T-helper 1 cell treated with Interleukin-12 subunit alpha and Interleukin-12 subunit beta and Interleukin-4 antibody, amounts not matched to agents 30 μg/mL and 1 μg/mL, for 36 hours (primary cell): ENCODE results near the gene SF1.

Experiments used
- H3K27ac Mint-ChIP-seq: one replicate; pipeline ENCODE4 v1.8.0; 2021; ENCODE audit warnings: mild to moderate bottlenecking, mixed read lengths
- H3K27me3 Mint-ChIP-seq: one replicate; pipeline ENCODE4 v1.8.0; 2021; ENCODE audit warnings: low read depth, mixed read lengths
- H3K36me3 Mint-ChIP-seq: one replicate; pipeline ENCODE4 v1.8.0; 2021; ENCODE audit warnings: low read depth, mixed read lengths
- H3K4me1 Mint-ChIP-seq: one replicate; pipeline ENCODE4 v1.8.0; 2021; ENCODE audit warnings: low read depth, mixed read lengths
- H3K4me3 Mint-ChIP-seq: one replicate; pipeline ENCODE4 v1.8.0; 2021; ENCODE audit warnings: mild to moderate bottlenecking, moderate library complexity, mixed read lengths
- H3K9me3 Mint-ChIP-seq: one replicate; pipeline ENCODE4 v1.8.0; 2021; ENCODE audit warnings: mixed read lengths

SF1 gene

GRCh38 chr11:64724863-64725532 is 53.3 kb downstream of the SF1 start:
- H3K4me1 Mint-ChIP-seq: peaks cover 12% of the 10 kb centered on the region
- no peak overlapping the region for H3K4me3 Mint-ChIP-seq
- H3K9me3 Mint-ChIP-seq: no peaks in the 10 kb centered on the region
- no peak overlapping the region for H3K27ac Mint-ChIP-seq
- H3K36me3 Mint-ChIP-seq: peaks cover 15% of the 10 kb centered on the region
- peaks cover 26% of the 10 kb centered on the region for H3K27me3 Mint-ChIP-seq

DNA sequence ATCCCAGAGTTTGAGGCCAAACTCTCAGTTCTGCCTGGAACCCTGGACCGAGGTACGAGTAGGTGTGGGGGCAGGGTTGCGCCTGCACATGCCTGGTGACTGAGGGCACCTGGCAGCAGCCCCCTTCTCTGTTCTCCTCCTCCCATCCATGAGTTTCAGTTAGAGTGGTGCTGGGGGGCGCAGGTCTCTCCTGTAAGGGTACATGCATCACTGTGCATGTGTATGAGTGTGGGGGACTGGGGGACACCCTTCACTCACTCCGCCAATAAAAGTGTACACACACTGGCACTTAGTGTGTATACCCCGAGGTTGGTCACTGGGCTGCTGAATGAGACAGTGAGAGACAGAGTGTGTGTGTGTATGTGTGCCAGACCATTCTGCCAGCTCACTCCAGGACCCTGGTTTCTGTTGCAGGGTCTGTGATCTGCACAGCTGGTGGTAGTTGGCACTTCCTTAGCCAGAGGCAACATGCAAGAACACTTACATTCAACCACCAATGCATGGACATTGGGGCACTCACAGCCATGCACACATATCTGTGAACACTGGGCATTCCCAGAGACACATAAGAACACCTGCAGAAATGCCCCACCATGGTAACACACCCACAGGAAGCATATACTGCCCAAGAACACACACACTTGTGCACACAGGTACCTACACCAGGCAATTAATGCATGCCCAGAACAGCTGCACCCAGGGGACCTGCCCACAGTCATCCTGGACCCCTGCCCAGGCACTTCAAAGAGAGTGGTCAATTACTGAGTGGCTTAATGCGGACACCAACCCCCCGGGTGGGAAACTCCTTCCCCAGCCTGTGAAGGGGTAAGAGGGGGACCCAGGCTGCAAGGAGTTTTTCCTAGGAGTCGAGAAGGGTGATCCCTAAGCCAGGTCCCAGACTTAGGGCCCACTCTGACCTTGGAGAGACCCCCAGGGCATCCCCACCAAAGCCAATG is 54.2 kb downstream of the SF1 start:
- Mint-ChIP-seq H3K27ac (no peak overlapping the region), H3K4me1 (peaks cover 12% of the 10 kb centered on the region), H3K4me3 (peak overlapping the region; percentile 52), H3K36me3 (peaks cover 11% of the 10 kb centered on the region), H3K27me3 (peaks cover 34% of the 10 kb centered on the region), H3K9me3 (no peaks in the 10 kb centered on the region)

- H3K4me3 Mint-ChIP-seq: peak within 1 kb of the TSS; percentile 53
- peaks cover 39% of the 10 kb centered on the region for H3K27me3 Mint-ChIP-seq
- H3K36me3 Mint-ChIP-seq: peaks cover 6% of the 10 kb centered on the region
- H3K4me1 Mint-ChIP-seq: peaks cover 12% of the 10 kb centered on the region
- no peaks in the 10 kb centered on the region for H3K9me3 Mint-ChIP-seq
- peak within 1 kb of the TSS; percentile 57 for H3K27ac Mint-ChIP-seq
These were observed 55.0 kb downstream of the SF1 start, which contains the start of gene NRXN2 for GRCh38 chr11:64723117-64723906. Gene NRXN2, minus strand, starts transcription at chr11:64723197. Its CDS starts 9,498 bp downstream, at chr11:64713699.

GRCh38 chr11:64722141-64723065 is 55.9 kb downstream of the SF1 start:
- Mint-ChIP-seq H3K27ac (no peak overlapping the region), H3K27me3 (peaks cover 47% of the 10 kb centered on the region), H3K4me1 (peaks cover 12% of the 10 kb centered on the region), H3K9me3 (no peaks in the 10 kb centered on the region), H3K4me3 (peak overlapping the region; percentile 53), H3K36me3 (no peaks in the 10 kb centered on the region)

GRCh38 chr11:64721359-64721699 is 57.0 kb downstream of the SF1 start:
- H3K36me3 Mint-ChIP-seq: no peaks in the 10 kb centered on the region
- peaks cover 55% of the 10 kb centered on the region for H3K27me3 Mint-ChIP-seq
- H3K9me3 Mint-ChIP-seq: no peaks in the 10 kb centered on the region
- peaks cover 12% of the 10 kb centered on the region for H3K4me1 Mint-ChIP-seq
- no peak overlapping the region for H3K27ac Mint-ChIP-seq
- no peak overlapping the region for H3K4me3 Mint-ChIP-seq

DNA sequence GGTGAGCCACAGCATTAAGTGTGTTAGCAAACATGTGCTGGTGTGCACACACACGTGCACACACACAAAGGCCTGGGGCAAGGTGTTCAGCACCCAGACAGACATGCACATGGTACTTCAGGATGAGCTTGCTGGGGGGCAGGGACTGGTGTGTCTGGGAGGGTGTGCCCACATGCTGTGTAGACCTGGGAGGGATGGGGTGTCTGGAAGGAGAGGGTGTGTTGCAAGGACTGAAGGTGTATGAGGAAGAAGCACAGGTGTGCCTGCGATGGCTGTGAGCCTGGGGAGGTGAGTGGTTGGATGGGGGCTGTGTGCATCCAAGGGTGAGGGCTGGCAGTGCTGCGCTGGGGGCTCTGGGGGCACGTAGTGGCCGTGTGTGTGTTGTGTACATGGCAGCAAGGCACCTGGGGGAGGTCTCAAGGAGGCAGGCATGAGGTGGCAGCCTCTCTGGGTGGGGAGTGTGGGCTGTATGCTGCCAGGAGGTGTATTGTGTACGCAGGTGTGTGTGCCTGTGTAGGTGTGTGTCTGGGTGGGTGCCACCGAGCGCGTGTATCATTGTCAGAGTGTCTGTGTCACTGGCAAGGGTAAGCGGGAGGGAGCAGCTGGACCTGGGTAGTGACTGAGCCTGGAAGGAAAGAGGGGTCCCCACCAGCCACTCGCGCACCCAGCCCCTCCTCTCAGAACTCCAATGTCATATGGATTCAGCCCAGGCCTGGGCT is 57.5 kb downstream of the SF1 start:
- H3K36me3 Mint-ChIP-seq: no peaks in the 10 kb centered on the region
- H3K4me1 Mint-ChIP-seq: peaks cover 12% of the 10 kb centered on the region
- H3K9me3 Mint-ChIP-seq: no peaks in the 10 kb centered on the region
- H3K27ac Mint-ChIP-seq: no peak overlapping the region
- H3K4me3 Mint-ChIP-seq: no peak overlapping the region
- H3K27me3 Mint-ChIP-seq: peaks cover 60% of the 10 kb centered on the region

DNA sequence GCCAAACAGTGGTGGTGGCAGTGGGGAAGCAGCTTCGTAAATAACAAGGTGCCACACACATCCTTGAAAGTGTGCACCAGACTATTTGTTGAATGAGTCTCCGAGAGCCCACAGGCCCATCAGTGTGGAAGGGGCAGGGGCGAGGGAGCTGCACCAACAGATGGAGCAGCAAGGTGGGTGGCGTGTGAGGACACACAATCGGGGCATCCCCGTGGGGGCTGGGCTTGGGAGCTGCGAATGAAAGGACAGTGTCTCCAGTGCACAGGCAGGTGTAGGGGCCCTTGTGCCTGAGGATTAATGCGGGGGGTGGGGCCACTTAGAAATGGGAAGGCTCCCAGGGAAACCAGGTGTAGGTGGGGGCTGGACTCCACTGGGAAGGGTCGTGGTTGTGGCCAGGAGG is 58.2 kb downstream of the SF1 start:
- H3K9me3 Mint-ChIP-seq: no peaks in the 10 kb centered on the region
- no peak overlapping the region for H3K27ac Mint-ChIP-seq
- H3K27me3 Mint-ChIP-seq: peaks cover 66% of the 10 kb centered on the region
- H3K4me1 Mint-ChIP-seq: peaks cover 13% of the 10 kb centered on the region
- no peak overlapping the region for H3K4me3 Mint-ChIP-seq
- no peaks in the 10 kb centered on the region for H3K36me3 Mint-ChIP-seq

- H3K4me3 Mint-ChIP-seq: no peak overlapping the region
- no peaks in the 10 kb centered on the region for H3K36me3 Mint-ChIP-seq
- peaks cover 10% of the 10 kb centered on the region for H3K4me1 Mint-ChIP-seq
- H3K9me3 Mint-ChIP-seq: no peaks in the 10 kb centered on the region
- no peak overlapping the region for H3K27ac Mint-ChIP-seq
- peaks cover 74% of the 10 kb centered on the region for H3K27me3 Mint-ChIP-seq
These were observed 58.9 kb downstream of the SF1 start for GRCh38 chr11:64719406-64719805.

DNA sequence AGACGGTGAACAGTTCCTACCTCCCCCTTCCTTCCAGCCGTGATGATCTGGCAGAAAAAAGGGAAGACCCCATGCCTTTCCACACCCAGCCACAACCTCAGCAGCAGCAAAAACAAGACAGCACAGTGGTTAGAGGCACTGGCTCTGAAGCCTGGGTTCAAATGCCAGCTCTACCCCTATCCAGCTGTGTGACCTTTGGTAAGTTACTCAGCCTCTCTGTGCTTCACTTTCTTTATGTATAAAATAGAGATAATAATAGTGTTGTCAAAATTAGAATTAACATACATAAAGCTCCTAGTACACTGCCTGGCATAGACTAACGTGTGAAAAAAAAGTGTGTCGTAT is 59.6 kb downstream of the SF1 start:
- Mint-ChIP-seq H3K27ac (no peak overlapping the region), H3K27me3 (peaks cover 80% of the 10 kb centered on the region), H3K4me3 (no peak overlapping the region), H3K4me1 (peaks cover 4% of the 10 kb centered on the region), H3K9me3 (no peaks in the 10 kb centered on the region), H3K36me3 (no peaks in the 10 kb centered on the region)

GRCh38 chr11:64718084-64718779 is 60.1 kb downstream of the SF1 start:
- Mint-ChIP-seq H3K27me3 (peaks cover 81% of the 10 kb centered on the region), H3K36me3 (no peaks in the 10 kb centered on the region), H3K9me3 (no peaks in the 10 kb centered on the region), H3K4me1 (peaks cover 3% of the 10 kb centered on the region), H3K4me3 (no peak overlapping the region), H3K27ac (no peak overlapping the region)

DNA sequence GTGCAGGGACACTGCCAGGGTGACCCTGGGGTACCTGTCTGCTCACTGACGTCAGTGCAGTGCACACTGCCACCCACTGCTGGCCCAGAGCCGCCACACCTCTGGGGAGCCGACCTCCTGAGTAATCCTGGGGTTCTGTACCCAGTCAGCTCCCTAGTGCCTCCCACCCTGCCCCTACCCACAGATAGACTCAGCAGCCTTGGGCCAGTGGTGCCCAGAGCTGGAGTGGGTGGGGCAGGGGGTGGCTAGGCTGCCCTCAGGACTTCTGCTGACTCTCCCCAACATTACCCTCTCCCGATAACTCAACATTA is 61.1 kb downstream of the SF1 start:
- Mint-ChIP-seq H3K4me1 (peaks cover 4% of the 10 kb centered on the region), H3K27me3 (peaks cover 80% of the 10 kb centered on the region), H3K36me3 (no peaks in the 10 kb centered on the region), H3K27ac (no peak overlapping the region), H3K9me3 (no peaks in the 10 kb centered on the region), H3K4me3 (no peak overlapping the region)

- Mint-ChIP-seq H3K27ac (no peak overlapping the region), H3K4me1 (peaks cover 9% of the 10 kb centered on the region), H3K27me3 (peaks cover 80% of the 10 kb centered on the region)
These were observed 61.7 kb downstream of the SF1 start for GRCh38 chr11:64716473-64717267.

More at GRCh38 chr11:64716473-64717267, 61.7 kb downstream of the SF1 start:
- Mint-ChIP-seq H3K4me3 (no peak overlapping the region), H3K36me3 (no peaks in the 10 kb centered on the region), H3K9me3 (no peaks in the 10 kb centered on the region)
